H9 (cell line): ENCODE measurements around the gene KIRREL3. TPM values are rescaled to one million over a fixed set of nuclear protein-coding genes. Genes with fewer than 3 reads are reported as not detected.

Source experiments
- DNase-seq: peaks from one replicate; pipeline ENCODE4 v3.0.0-alpha.2; 2017
- H2AFZ ChIP-seq: one replicate; pipeline ENCODE4 v1.6.1; 2013; ENCODE audit warnings: mild to moderate bottlenecking, low read length, control low read depth, moderate library complexity
- H2AK5ac ChIP-seq: 2 replicates; pipeline ENCODE4 v1.6.1; 2013; ENCODE audit warnings: low read length, control low read depth, mixed read lengths; ENCODE audit not compliant: insufficient read length
- H2BK120ac ChIP-seq: one replicate; pipeline ENCODE4 v1.6.1; 2013; ENCODE audit warnings: low read depth, mild to moderate bottlenecking, low read length, control low read depth, inconsistent platforms; ENCODE audit not compliant: poor library complexity, severe bottlenecking
- H2BK12ac ChIP-seq: 2 replicates; pipeline ENCODE4 v1.6.1; 2013; ENCODE audit warnings: low read length, control low read depth, mixed read lengths, low read depth; ENCODE audit not compliant: insufficient read length
- H2BK15ac ChIP-seq: 2 replicates; pipeline ENCODE4 v1.6.1; 2013; ENCODE audit warnings: low read depth, low read length, control low read depth
- H2BK20ac ChIP-seq: one replicate; pipeline ENCODE4 v1.6.1; 2013; ENCODE audit warnings: low read depth, mild to moderate bottlenecking, low read length, control low read depth, inconsistent platforms; ENCODE audit not compliant: poor library complexity, severe bottlenecking
- H2BK5ac ChIP-seq: 2 replicates; pipeline ENCODE4 v1.6.1; 2013; ENCODE audit warnings: low read length, control low read depth, mixed read lengths; ENCODE audit not compliant: insufficient read length
- H3K14ac ChIP-seq: 2 replicates; pipeline ENCODE4 v1.6.1; 2013; ENCODE audit warnings: low read length, control low read depth; ENCODE audit not compliant: insufficient read depth
- H3K18ac ChIP-seq: 2 replicates; pipeline ENCODE4 v1.6.1; 2013; ENCODE audit warnings: low read depth, mild to moderate bottlenecking, mixed read lengths, low read length, control low read depth; ENCODE audit not compliant: insufficient read length
- H3K23ac ChIP-seq: 2 replicates; pipeline ENCODE4 v1.6.1; 2013; ENCODE audit warnings: low read length, control low read depth, mixed read lengths, low read depth; ENCODE audit not compliant: insufficient read length
- H3K23me2 ChIP-seq: 2 replicates; pipeline ENCODE4 v1.6.1; 2013; ENCODE audit warnings: low read depth, mild to moderate bottlenecking, mixed read lengths, low read length, control low read depth; ENCODE audit not compliant: insufficient read length, poor library complexity, severe bottlenecking
- H3K27ac ChIP-seq: 2 replicates; pipeline ENCODE4 v1.5.1; 2013; ENCODE audit warnings: low read length, control low read depth, mixed read lengths, low read depth; ENCODE audit not compliant: insufficient read length
- H3K27me3 ChIP-seq: 2 replicates; pipeline ENCODE4 v1.6.1; 2013; ENCODE audit warnings: low read length, control low read depth, inconsistent platforms; ENCODE audit not compliant: insufficient read depth
- H3K4ac ChIP-seq: 2 replicates; pipeline ENCODE4 v1.6.1; 2013; ENCODE audit warnings: low read depth, mild to moderate bottlenecking, control low read depth, inconsistent platforms, low read length, moderate library complexity
- H3K4me1 ChIP-seq: 2 replicates; pipeline ENCODE4 v1.6.1; 2013; ENCODE audit warnings: low read length, control low read depth, inconsistent platforms; ENCODE audit not compliant: insufficient read depth
- H3K4me2 ChIP-seq: 2 replicates; pipeline ENCODE4 v1.6.1; 2013; ENCODE audit warnings: low read length, control low read depth, mixed read lengths; ENCODE audit not compliant: insufficient read length, insufficient read depth
- H3K56ac ChIP-seq: 2 replicates; pipeline ENCODE4 v1.6.1; 2013; ENCODE audit warnings: low read depth, mild to moderate bottlenecking, mixed read lengths, low read length, control low read depth; ENCODE audit not compliant: insufficient read length
- H3K79me1 ChIP-seq: 2 replicates; pipeline ENCODE4 v1.6.1; 2013; ENCODE audit warnings: low read depth, mild to moderate bottlenecking, moderate library complexity, low read length, control low read depth, inconsistent platforms; ENCODE audit not compliant: insufficient read depth, poor library complexity, severe bottlenecking
- H3K79me2 ChIP-seq: 2 replicates; pipeline ENCODE4 v1.6.1; 2013; ENCODE audit warnings: low read length, control low read depth, inconsistent platforms; ENCODE audit not compliant: insufficient read depth
- H3K9ac ChIP-seq: 2 replicates; pipeline ENCODE4 v1.6.1; 2013; ENCODE audit warnings: low read length, control low read depth, mixed read lengths; ENCODE audit not compliant: insufficient read length; ENCODE audit errors: extremely low read depth
- H3K9me3 ChIP-seq: one replicate; pipeline ENCODE4 v1.6.1; 2013; ENCODE audit warnings: low read depth, low read length, inconsistent platforms; ENCODE audit not compliant: control insufficient read depth
- H3T11ph ChIP-seq: one replicate; pipeline ENCODE4 v1.6.1; 2013; ENCODE audit warnings: mild to moderate bottlenecking, low read length, control low read depth, inconsistent platforms
- H4K20me1 ChIP-seq: one replicate; pipeline ENCODE4 v1.6.1; 2013; ENCODE audit not compliant: control insufficient read depth, insufficient read length, insufficient read depth
- H4K5ac ChIP-seq: 2 replicates; pipeline ENCODE4 v1.6.1; 2013; ENCODE audit warnings: low read depth, mild to moderate bottlenecking, mixed read lengths, low read length, control low read depth; ENCODE audit not compliant: insufficient read length
- H4K8ac ChIP-seq: replicated peaks from 2 replicates; pipeline ENCODE4 v1.6.1; 2013; ENCODE audit warnings: low read length, control low read depth, mixed read lengths, low read depth; ENCODE audit not compliant: insufficient read length
- H4K91ac ChIP-seq: 2 replicates; pipeline ENCODE4 v1.6.1; 2013; ENCODE audit warnings: low read depth, mild to moderate bottlenecking, moderate library complexity, mixed read lengths, low read length, control low read depth; ENCODE audit not compliant: insufficient read length
- H3K27ac Mint-ChIP-seq, 3 experiments: 2 replicates in 2 of 3; 3 replicates in 1 of 3; pipeline ENCODE4 v1.8.0; 2020 to 2021; ENCODE audit warnings: mixed read lengths in 3 of 3, mild to moderate bottlenecking in 1 of 3, moderate library complexity in 1 of 3
- H3K27me3 Mint-ChIP-seq: 2 replicates; pipeline ENCODE4 v1.8.0; 2021; ENCODE audit warnings: low read depth, mild to moderate bottlenecking, moderate library complexity, mixed read lengths
- H3K36me3 Mint-ChIP-seq, 3 experiments: 2 replicates in 2 of 3; 3 replicates in 1 of 3; pipeline ENCODE4 v1.8.0; 2020 to 2021; ENCODE audit warnings: low read depth in 3 of 3, mixed read lengths in 3 of 3; ENCODE audit not compliant: insufficient read depth in 1 of 3
- H3K4me1 Mint-ChIP-seq, 2 experiments: 2 replicates each; pipeline ENCODE4 v1.8.0; 2020; ENCODE audit warnings: mixed read lengths in 2 of 2
- H3K4me3 Mint-ChIP-seq, 2 experiments: 2 replicates in 1 of 2; 3 replicates in 1 of 2; pipeline ENCODE4 v1.8.0; 2020 to 2021; ENCODE audit warnings: mild to moderate bottlenecking in 2 of 2, mixed read lengths in 2 of 2, moderate library complexity in 1 of 2
- H3K9me3 Mint-ChIP-seq, 2 experiments: 2 replicates in 1 of 2; 3 replicates in 1 of 2; pipeline ENCODE4 v1.8.0; 2020; ENCODE audit warnings: mild to moderate bottlenecking in 2 of 2, mixed read lengths in 2 of 2, moderate library complexity in 1 of 2
- CTCF ChIP-seq: fragments of 200-600 bp; sonication (generic); conservative IDR thresholded peaks from 3 replicates; pipeline ENCODE4 v1.8.0; 2021; ENCODE audit warnings: antibody characterized with exemption, mild to moderate bottlenecking
- WGBS: extraction: QIAGEN DNeasy Blood & Tissue Kit; methylation state at CpG from one replicate; pipeline ENCODE4 v1.1.7; 2013; ENCODE audit warnings: missing lambda C conversion rate, low lambda C conversion rate, mixed read lengths; ENCODE audit not compliant: insufficient read length; ENCODE audit errors: extremely low coverage; 5-methylcytosine and 5-hydroxymethylcytosine counted together
- total RNA-seq: library from RNA; stranded (reverse); gene quantifications from 2 replicates; pipeline ENCODE4 v1.2.1, GENCODE V29; 2021

KIRREL3 gene
- total RNA-seq, 1 experiment from 2014 or later = 0.17 TPM

- no peaks in the 10 kb centered on the region for H3K9me3 ChIP-seq
- no peak overlapping the region for H2BK15ac ChIP-seq
- DNase-seq = no peak
- no peak overlapping the region for H3T11ph ChIP-seq
- H4K20me1 ChIP-seq = no peaks in the 10 kb centered on the region
- H3K79me2 ChIP-seq = no peaks in the 10 kb centered on the region
- Mint-ChIP-seq H3K4me3 (no peak overlapping the region), H3K27me3 (peaks cover 1% of the 10 kb centered on the region; the same call in 1 of the 2 replicates), H3K9me3 (no peaks in the 10 kb centered on the region), H3K27ac (no peak overlapping the region), H3K36me3 (no peaks in the 10 kb centered on the region), H3K4me1 (peaks cover 4 to 5% of the 10 kb centered on the region in 2 experiments; a peak in 3 of 4 replicates)
- H3K18ac ChIP-seq = no peak overlapping the region
- TF ChIP-seq CTCF = no peak
- no peak overlapping the region for H3K9ac ChIP-seq
- H3K4me1 ChIP-seq = no peaks in the 10 kb centered on the region
- no peak overlapping the region for H2AFZ ChIP-seq
- H3K4ac ChIP-seq = no peak overlapping the region
- no peak overlapping the region for H4K91ac ChIP-seq
- no peak overlapping the region for H3K27ac ChIP-seq
- no peak overlapping the region for H2BK20ac ChIP-seq
- H3K56ac ChIP-seq = no peak overlapping the region
- no peak overlapping the region for H2AK5ac ChIP-seq
- no peak overlapping the region for H3K23ac ChIP-seq
- no peak overlapping the region for H2BK12ac ChIP-seq
- no peak overlapping the region for H4K8ac ChIP-seq
- no peak overlapping the region for H4K5ac ChIP-seq
- no CpG with 5 or more reads among the region's 2 CpGs for WGBS
- H3K23me2 ChIP-seq = no peaks in the 10 kb centered on the region
- H3K4me2 ChIP-seq = no peak overlapping the region
- H2BK5ac ChIP-seq = no peak overlapping the region
- H2BK120ac ChIP-seq = no peak overlapping the region
- no peaks in the 10 kb centered on the region for H3K79me1 ChIP-seq
- H3K27me3 ChIP-seq = no peaks in the 10 kb centered on the region
- no peak overlapping the region for H3K14ac ChIP-seq
Measured at GRCh38 chr11:126756855-126757254, 243.7 kb downstream of the KIRREL3 start.
